ENCODE measurements around the gene TP73.

- TF ChIP-seq CTCF (IDR thresholded peaks at IDR 0.05) (no peak), POLR2A (IDR thresholded peaks at IDR 0.05) (no peak)
These were observed 9.9 kb downstream of the TP73 start for GRCh38 chr1:3662080-3662671.
